ENCODE results near the gene PACRG.

GRCh38 chr6:163325390-163325784, 597.6 kb downstream of the PACRG start:
- no peak for TF ChIP-seq POLR2AphosphoS5 (IDR thresholded peaks at IDR 0.05; ENCODE audit: low read length)
- no peak for TF ChIP-seq ATF7 (IDR thresholded peaks at IDR 0.05; ENCODE audit: low read depth)
- TF ChIP-seq SUZ12 (IDR thresholded peaks at IDR 0.05; ENCODE audit: unreplicated experiment), result no peak
- TF ChIP-seq CTCF (IDR thresholded peaks at IDR 0.05 in 2 of 3, conservative IDR thresholded peaks at IDR 0.05 in 1 of 3; ENCODE audit: control insufficient read depth in 2 of 3, extremely low read depth in 1 of 3, insufficient read depth in 1 of 3, low read depth in 3 of 3, low read length in 3 of 3), result no peak
- TF ChIP-seq RFX5 (IDR thresholded peaks at IDR 0.05; ENCODE audit: low read depth, low read length), result no peak
- TF ChIP-seq BACH1 (IDR thresholded peaks at IDR 0.05; ENCODE audit: borderline replicate concordance), result no peak
- no peak for TF ChIP-seq POLR2A (IDR thresholded peaks at IDR 0.05; ENCODE audit: low read depth, low read length)
- no peak for TF ChIP-seq ZNF274 (IDR thresholded peaks at IDR 0.05; ENCODE audit: insufficient read depth, insufficient read length)
